ENCODE results near the gene KIAA0753.
"Not testable (repeated sequence)": the region's sequence is repeated elsewhere in the genome, so short reads cannot be mapped to it uniquely, and the experiment has no call there.

Gene KIAA0753

GRCh38 chr17:6668219-6668618 is 27.7 kb upstream of the KIAA0753 start:
- no peak for DNase-seq

- no peak for DNase-seq
Observed at GRCh38 chr17:6667516-6667915, 27.0 kb upstream of the KIAA0753 start.

GRCh38 chr17:6666557-6666956 is 26.0 kb upstream of the KIAA0753 start:
- DNase-seq, result no peak

GRCh38 chr17:6666077-6666521 is 25.6 kb upstream of the KIAA0753 start:
- peak; percentile 54 for DNase-seq

GRCh38 chr17:6663200-6663599 is 22.7 kb upstream of the KIAA0753 start:
- DNase-seq, result not testable (repeated sequence)

GRCh38 chr17:6661464-6661848 is 20.9 kb upstream of the KIAA0753 start:
- no peak for DNase-seq

GRCh38 chr17:6660805-6661463 is 20.4 kb upstream of the KIAA0753 start:
- no peak for DNase-seq

GRCh38 chr17:6660101-6660500 is 19.6 kb upstream of the KIAA0753 start:
- no peak for DNase-seq

GRCh38 chr17:6658411-6658810 is 17.9 kb upstream of the KIAA0753 start:
- not testable (repeated sequence) for DNase-seq

- no peak for DNase-seq
Observed at GRCh38 chr17:6657633-6658287, 17.2 kb upstream of the KIAA0753 start.

- not testable (repeated sequence) for DNase-seq
Observed at GRCh38 chr17:6656797-6657632, 16.5 kb upstream of the KIAA0753 start.

GRCh38 chr17:6655732-6656361 is 15.3 kb upstream of the KIAA0753 start:
- DNase-seq, result not testable (repeated sequence)

- no peak for DNase-seq
Observed at GRCh38 chr17:6654841-6655731, 14.6 kb upstream of the KIAA0753 start.

- no peak for DNase-seq
Observed at GRCh38 chr17:6651919-6652452, 11.5 kb upstream of the KIAA0753 start.

- peak; percentile 82 for DNase-seq
Observed at GRCh38 chr17:6651354-6651918, 10.9 kb upstream of the KIAA0753 start, which contains the start of the genes C17orf100 and MED31. Gene C17orf100, plus strand, starts transcription at chr17:6651762. Its CDS starts 152 bp downstream, at chr17:6651914. Gene MED31, minus strand, starts transcription at chr17:6651605. Its CDS starts 77 bp downstream, at chr17:6651528.

GRCh38 chr17:6648181-6648580 is 7.7 kb upstream of the KIAA0753 start:
- DNase-seq, result no peak

GRCh38 chr17:6643451-6644125 is 3.1 kb upstream of the KIAA0753 start:
- DNase-seq, result no peak

GRCh38 chr17:6642592-6642991 is 2.1 kb upstream of the KIAA0753 start:
- no peak for DNase-seq

GRCh38 chr17:6641247-6641863 is 844 bp upstream of the KIAA0753 start:
- no peak for DNase-seq
